ENCODE data around the gene GMNC.
"Not testable (repeated sequence)": the region's sequence is repeated elsewhere in the genome, so short reads cannot be mapped to it uniquely, and the experiment has no call there.

Gene GMNC

DNA sequence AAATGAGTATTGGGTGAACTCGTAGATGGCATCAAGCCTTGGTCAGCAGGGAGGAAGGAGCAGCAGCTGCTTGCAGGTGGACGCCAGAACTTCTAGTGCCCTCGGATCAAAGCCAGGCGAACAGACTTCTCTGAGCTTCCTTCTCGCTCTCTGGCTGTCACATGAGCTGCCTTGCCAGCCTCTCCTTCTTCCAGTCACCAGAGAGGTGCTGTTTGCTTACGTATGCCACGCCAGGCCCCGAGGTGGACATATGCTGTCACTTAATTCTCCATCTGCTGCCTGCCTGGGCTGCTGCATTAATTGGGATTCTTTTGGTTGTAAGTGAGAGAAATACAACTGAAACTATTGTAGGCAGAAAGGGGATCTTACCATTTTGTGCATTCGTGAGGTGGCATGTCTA lies 12.6 kb upstream of the GMNC start:
- H2BK120ac ChIP-seq (ENCODE audit: low read depth, low read length); H3K23ac ChIP-seq (ENCODE audit: low read length); DNase-seq; H2BK15ac ChIP-seq (replicated peaks; ENCODE audit: low read depth); H3K79me2 ChIP-seq (ENCODE audit: control insufficient read depth, insufficient read depth, low read length); H3K18ac ChIP-seq (ENCODE audit: low read length); H3K9ac ChIP-seq (ENCODE audit: low read length); H3K56ac ChIP-seq (ENCODE audit: low read length); H2AK5ac ChIP-seq (ENCODE audit: low read length); H3K4me1 ChIP-seq (ENCODE audit: control insufficient read depth, low read depth, low read length); H3K4me3 ChIP-seq (ENCODE audit: low read length); H4K8ac ChIP-seq (ENCODE audit: low read depth, low read length); H3K79me1 ChIP-seq (ENCODE audit: low read length); H2BK5ac ChIP-seq (ENCODE audit: low read length); H3K27ac ChIP-seq (ENCODE audit: low read depth, low read length); H3K36me3 ChIP-seq (ENCODE audit: control insufficient read depth, insufficient read depth, low read length); H3K27me3 ChIP-seq (ENCODE audit: insufficient read depth, low read length, poor library complexity); H4K5ac ChIP-seq (ENCODE audit: low read length); H3K4ac ChIP-seq (ENCODE audit: low read depth, low read length); H3K4me2 ChIP-seq (ENCODE audit: low read length): not testable (repeated sequence)
- no CpG with 5 or more reads among the region's 9 CpGs for WGBS (ENCODE audit: extremely low coverage, insufficient coverage, low lambda C conversion rate)

DNA sequence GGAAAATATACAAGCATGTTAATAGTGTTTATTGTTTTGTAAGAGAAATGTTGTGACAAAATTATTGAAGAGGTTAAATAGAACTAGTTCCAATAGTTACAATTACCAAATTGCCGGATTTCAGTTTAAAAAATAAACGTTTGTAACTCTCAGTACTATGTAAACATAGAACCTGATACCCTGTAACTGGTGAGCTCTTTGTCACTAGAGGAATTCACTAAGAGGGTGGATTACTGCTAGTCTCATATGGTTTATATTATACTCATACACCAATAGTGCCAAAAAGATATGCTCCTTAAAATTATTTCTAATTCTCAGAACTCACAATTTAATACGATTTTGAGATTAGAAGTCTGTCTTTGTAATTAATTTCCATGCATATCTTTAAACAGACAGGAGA lies 7.6 kb upstream of the GMNC start:
- Histone ChIP-seq H3K23ac (ENCODE audit: low read length) (no peak overlapping the region), H3K4me2 (ENCODE audit: low read length) (no peak overlapping the region), H3K4me3 (ENCODE audit: low read length) (no peak overlapping the region), H4K5ac (ENCODE audit: low read length) (no peak overlapping the region), H3K18ac (ENCODE audit: low read length) (no peak overlapping the region), H3K27me3 (ENCODE audit: insufficient read depth, low read length, poor library complexity) (no peaks in the 10 kb centered on the region), H3K9ac (ENCODE audit: low read length) (no peak overlapping the region), H4K8ac (ENCODE audit: low read depth, low read length) (no peak overlapping the region), H2BK120ac (ENCODE audit: low read depth, low read length) (no peak overlapping the region), H3K27ac (ENCODE audit: low read depth, low read length) (no peak overlapping the region), H3K36me3 (ENCODE audit: control insufficient read depth, insufficient read depth, low read length) (no peaks in the 10 kb centered on the region), H3K56ac (ENCODE audit: low read length) (no peak overlapping the region), H3K4ac (ENCODE audit: low read depth, low read length) (no peak overlapping the region), H2BK15ac (replicated peaks; ENCODE audit: low read depth) (no peak overlapping the region), H2BK5ac (ENCODE audit: low read length) (no peak overlapping the region), H3K79me1 (ENCODE audit: low read length) (no peaks in the 10 kb centered on the region), H3K4me1 (ENCODE audit: control insufficient read depth, low read depth, low read length) (no peaks in the 10 kb centered on the region), H3K79me2 (ENCODE audit: control insufficient read depth, insufficient read depth, low read length) (no peaks in the 10 kb centered on the region), H2AK5ac (ENCODE audit: low read length) (no peak overlapping the region)
- no peak for DNase-seq
- WGBS (ENCODE audit: extremely low coverage, insufficient coverage, low lambda C conversion rate): no CpG with 5 or more reads among the region's 3 CpGs

DNA sequence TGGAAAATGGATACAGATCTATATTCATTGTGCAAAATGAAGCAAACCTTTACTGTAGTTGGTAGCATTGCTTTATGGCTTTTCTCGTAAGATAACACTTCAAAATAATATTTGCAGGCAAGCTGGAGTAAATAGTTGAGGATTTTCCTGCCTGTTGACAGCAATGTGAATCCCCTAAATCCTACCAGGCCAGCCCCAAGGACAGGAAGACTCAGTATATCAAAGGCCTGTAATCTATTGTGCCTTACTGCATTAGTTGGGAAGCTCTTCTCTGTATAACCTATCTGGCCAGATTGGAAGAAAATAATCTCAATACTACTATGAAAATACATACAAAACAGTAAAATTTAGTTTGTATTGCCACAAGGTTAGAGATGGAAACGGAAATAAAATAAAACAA lies 4.6 kb upstream of the GMNC start:
- Histone ChIP-seq H3K27ac (ENCODE audit: low read depth, low read length) (no peak overlapping the region), H2BK15ac (replicated peaks; ENCODE audit: low read depth) (no peak overlapping the region), H4K8ac (ENCODE audit: low read depth, low read length) (no peak overlapping the region), H2BK5ac (ENCODE audit: low read length) (no peak overlapping the region), H3K23ac (ENCODE audit: low read length) (no peak overlapping the region), H3K4me2 (ENCODE audit: low read length) (no peak overlapping the region), H2AK5ac (ENCODE audit: low read length) (no peak overlapping the region), H3K36me3 (ENCODE audit: control insufficient read depth, insufficient read depth, low read length) (no peaks in the 10 kb centered on the region), H3K79me1 (ENCODE audit: low read length) (no peaks in the 10 kb centered on the region), H3K4me1 (ENCODE audit: control insufficient read depth, low read depth, low read length) (no peaks in the 10 kb centered on the region), H3K79me2 (ENCODE audit: control insufficient read depth, insufficient read depth, low read length) (no peaks in the 10 kb centered on the region), H3K4me3 (ENCODE audit: low read length) (no peak overlapping the region), H2BK120ac (ENCODE audit: low read depth, low read length) (no peak overlapping the region), H3K27me3 (ENCODE audit: insufficient read depth, low read length, poor library complexity) (no peaks in the 10 kb centered on the region), H3K56ac (ENCODE audit: low read length) (no peak overlapping the region), H3K18ac (ENCODE audit: low read length) (no peak overlapping the region), H4K5ac (ENCODE audit: low read length) (no peak overlapping the region), H3K9ac (ENCODE audit: low read length) (no peak overlapping the region), H3K4ac (ENCODE audit: low read depth, low read length) (no peak overlapping the region)
- no CpG with 5 or more reads among the region's 2 CpGs for WGBS (ENCODE audit: extremely low coverage, insufficient coverage, low lambda C conversion rate)
- no peak for DNase-seq

DNA sequence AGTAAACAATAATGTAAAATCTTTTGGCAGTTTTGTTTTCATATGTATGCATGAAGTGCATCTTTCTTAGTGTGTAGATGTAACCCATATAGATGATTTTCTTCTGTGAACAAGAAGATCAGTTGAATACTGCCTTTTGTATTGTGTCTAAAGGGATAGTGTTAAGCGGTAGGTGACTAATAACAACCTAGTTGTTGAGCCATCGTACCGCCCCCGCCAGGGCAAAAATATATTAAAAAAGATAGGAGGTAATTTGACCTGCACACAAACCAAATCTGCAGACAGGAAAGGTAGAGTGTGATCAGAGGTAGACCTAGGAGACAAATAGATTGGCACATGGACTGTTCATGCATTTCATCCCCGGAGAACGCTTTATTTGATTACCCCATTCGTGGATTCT lies 3.3 kb upstream of the GMNC start:
- H3K56ac ChIP-seq (ENCODE audit: low read length): no peak overlapping the region
- no peak overlapping the region for H3K4me3 ChIP-seq (ENCODE audit: low read length)
- no peak overlapping the region for H4K8ac ChIP-seq (ENCODE audit: low read depth, low read length)
- H3K27me3 ChIP-seq (ENCODE audit: insufficient read depth, low read length, poor library complexity): no peaks in the 10 kb centered on the region
- no peak overlapping the region for H3K18ac ChIP-seq (ENCODE audit: low read length)
- DNase-seq: no peak
- no peaks in the 10 kb centered on the region for H3K4me1 ChIP-seq (ENCODE audit: control insufficient read depth, low read depth, low read length)
- no peak overlapping the region for H3K23ac ChIP-seq (ENCODE audit: low read length)
- H3K4me2 ChIP-seq (ENCODE audit: low read length): no peak overlapping the region
- H2AK5ac ChIP-seq (ENCODE audit: low read length): no peak overlapping the region
- no peak overlapping the region for H3K9ac ChIP-seq (ENCODE audit: low read length)
- no peak overlapping the region for H3K27ac ChIP-seq (ENCODE audit: low read depth, low read length)
- H3K4ac ChIP-seq (ENCODE audit: low read depth, low read length): no peak overlapping the region
- no peaks in the 10 kb centered on the region for H3K79me1 ChIP-seq (ENCODE audit: low read length)
- H2BK15ac ChIP-seq (replicated peaks; ENCODE audit: low read depth): no peak overlapping the region
- H4K5ac ChIP-seq (ENCODE audit: low read length): no peak overlapping the region
- H2BK120ac ChIP-seq (ENCODE audit: low read depth, low read length): no peak overlapping the region
- no peak overlapping the region for H2BK5ac ChIP-seq (ENCODE audit: low read length)
- H3K79me2 ChIP-seq (ENCODE audit: control insufficient read depth, insufficient read depth, low read length): no peaks in the 10 kb centered on the region
- no CpG with 5 or more reads among the region's 7 CpGs for WGBS (ENCODE audit: extremely low coverage, insufficient coverage, low lambda C conversion rate)
- no peaks in the 10 kb centered on the region for H3K36me3 ChIP-seq (ENCODE audit: control insufficient read depth, insufficient read depth, low read length)

DNA sequence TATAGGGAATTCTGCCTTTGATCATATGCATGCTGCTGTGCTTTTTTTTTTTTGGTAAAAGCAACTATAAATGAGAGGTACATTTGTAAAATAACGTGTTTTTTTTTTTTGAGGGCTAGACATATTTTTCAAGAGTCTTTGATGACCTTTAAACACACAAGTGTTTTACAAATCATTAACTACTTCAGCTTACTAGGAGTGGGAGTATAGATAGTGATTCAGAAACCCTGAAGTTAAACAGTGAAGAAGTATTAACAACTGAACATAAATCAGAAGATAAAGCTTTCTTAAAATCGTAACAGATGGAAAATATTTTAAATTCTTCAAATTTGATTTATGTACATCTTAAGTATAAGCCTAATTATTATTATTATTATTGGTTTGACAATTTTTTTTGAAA lies 2.9 kb upstream of the GMNC start:
- H3K18ac ChIP-seq (ENCODE audit: low read length): no peak overlapping the region
- no peak overlapping the region for H2BK15ac ChIP-seq (replicated peaks; ENCODE audit: low read depth)
- H3K56ac ChIP-seq (ENCODE audit: low read length): no peak overlapping the region
- no peaks in the 10 kb centered on the region for H3K36me3 ChIP-seq (ENCODE audit: control insufficient read depth, insufficient read depth, low read length)
- H3K79me1 ChIP-seq (ENCODE audit: low read length): no peaks in the 10 kb centered on the region
- H4K8ac ChIP-seq (ENCODE audit: low read depth, low read length): no peak overlapping the region
- no peak for DNase-seq
- no peak overlapping the region for H3K4me2 ChIP-seq (ENCODE audit: low read length)
- no peak overlapping the region for H3K4ac ChIP-seq (ENCODE audit: low read depth, low read length)
- H3K27ac ChIP-seq (ENCODE audit: low read depth, low read length): no peak overlapping the region
- H2BK120ac ChIP-seq (ENCODE audit: low read depth, low read length): no peak overlapping the region
- H3K4me3 ChIP-seq (ENCODE audit: low read length): no peak overlapping the region
- H2AK5ac ChIP-seq (ENCODE audit: low read length): no peak overlapping the region
- H3K27me3 ChIP-seq (ENCODE audit: insufficient read depth, low read length, poor library complexity): no peaks in the 10 kb centered on the region
- no peak overlapping the region for H4K5ac ChIP-seq (ENCODE audit: low read length)
- H3K9ac ChIP-seq (ENCODE audit: low read length): no peak overlapping the region
- no peaks in the 10 kb centered on the region for H3K4me1 ChIP-seq (ENCODE audit: control insufficient read depth, low read depth, low read length)
- no peaks in the 10 kb centered on the region for H3K79me2 ChIP-seq (ENCODE audit: control insufficient read depth, insufficient read depth, low read length)
- H2BK5ac ChIP-seq (ENCODE audit: low read length): no peak overlapping the region
- WGBS (ENCODE audit: extremely low coverage, insufficient coverage, low lambda C conversion rate): no CpG with 5 or more reads among the region's 2 CpGs
- no peak overlapping the region for H3K23ac ChIP-seq (ENCODE audit: low read length)

DNA sequence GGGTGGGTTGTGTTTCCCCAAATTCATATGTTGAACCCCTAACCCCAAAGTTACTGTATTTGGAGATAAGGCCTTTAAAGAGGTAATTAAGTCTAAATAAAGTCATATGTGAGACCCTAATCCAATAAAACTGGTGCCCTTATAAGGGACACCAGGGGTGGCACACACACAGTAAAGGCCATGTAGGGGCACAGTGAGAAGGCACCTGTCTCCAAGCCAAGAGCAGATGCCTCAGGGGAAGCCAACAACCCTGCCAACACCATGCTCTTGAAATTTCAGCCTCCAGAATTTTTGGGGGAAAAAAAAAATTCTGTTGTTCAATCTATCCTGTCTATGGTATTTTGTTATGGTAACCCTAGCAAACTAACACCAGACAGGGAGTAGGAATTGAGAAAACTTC lies 1.5 kb upstream of the GMNC start:
- Histone ChIP-seq H3K79me1 (ENCODE audit: low read length) (no peaks in the 10 kb centered on the region), H2BK5ac (ENCODE audit: low read length) (no peak overlapping the region), H3K36me3 (ENCODE audit: control insufficient read depth, insufficient read depth, low read length) (no peaks in the 10 kb centered on the region), H2AK5ac (ENCODE audit: low read length) (no peak overlapping the region), H3K23ac (ENCODE audit: low read length) (no peak overlapping the region), H2BK120ac (ENCODE audit: low read depth, low read length) (no peak overlapping the region), H3K18ac (ENCODE audit: low read length) (no peak overlapping the region), H3K4me1 (ENCODE audit: control insufficient read depth, low read depth, low read length) (no peaks in the 10 kb centered on the region), H4K5ac (ENCODE audit: low read length) (no peak overlapping the region), H2BK15ac (replicated peaks; ENCODE audit: low read depth) (no peak overlapping the region), H3K4me3 (ENCODE audit: low read length) (no peak overlapping the region), H3K4ac (ENCODE audit: low read depth, low read length) (no peak overlapping the region), H3K56ac (ENCODE audit: low read length) (no peak overlapping the region), H3K27me3 (ENCODE audit: insufficient read depth, low read length, poor library complexity) (no peaks in the 10 kb centered on the region), H3K27ac (ENCODE audit: low read depth, low read length) (no peak overlapping the region), H3K9ac (ENCODE audit: low read length) (no peak overlapping the region), H3K4me2 (ENCODE audit: low read length) (no peak overlapping the region), H4K8ac (ENCODE audit: low read depth, low read length) (no peak overlapping the region), H3K79me2 (ENCODE audit: control insufficient read depth, insufficient read depth, low read length) (no peaks in the 10 kb centered on the region)
- no peak for DNase-seq
